HG03025 (cell line): ENCODE measurements around the gene ATAD3A.
"Not testable (repeated sequence)": the region's sequence is repeated elsewhere in the genome, so short reads cannot be mapped to it uniquely, and the experiment has no call there.

ENCODE experiments used
- ATAC-seq: cut with Tn5 transposase; IDR thresholded peaks from one replicate; pipeline ENCODE4 v1.9.1; 2021; ENCODE audit warnings: mild to moderate bottlenecking, moderate library complexity; ENCODE audit not compliant: unreplicated experiment, low FRiP score

ATAD3A gene

DNA sequence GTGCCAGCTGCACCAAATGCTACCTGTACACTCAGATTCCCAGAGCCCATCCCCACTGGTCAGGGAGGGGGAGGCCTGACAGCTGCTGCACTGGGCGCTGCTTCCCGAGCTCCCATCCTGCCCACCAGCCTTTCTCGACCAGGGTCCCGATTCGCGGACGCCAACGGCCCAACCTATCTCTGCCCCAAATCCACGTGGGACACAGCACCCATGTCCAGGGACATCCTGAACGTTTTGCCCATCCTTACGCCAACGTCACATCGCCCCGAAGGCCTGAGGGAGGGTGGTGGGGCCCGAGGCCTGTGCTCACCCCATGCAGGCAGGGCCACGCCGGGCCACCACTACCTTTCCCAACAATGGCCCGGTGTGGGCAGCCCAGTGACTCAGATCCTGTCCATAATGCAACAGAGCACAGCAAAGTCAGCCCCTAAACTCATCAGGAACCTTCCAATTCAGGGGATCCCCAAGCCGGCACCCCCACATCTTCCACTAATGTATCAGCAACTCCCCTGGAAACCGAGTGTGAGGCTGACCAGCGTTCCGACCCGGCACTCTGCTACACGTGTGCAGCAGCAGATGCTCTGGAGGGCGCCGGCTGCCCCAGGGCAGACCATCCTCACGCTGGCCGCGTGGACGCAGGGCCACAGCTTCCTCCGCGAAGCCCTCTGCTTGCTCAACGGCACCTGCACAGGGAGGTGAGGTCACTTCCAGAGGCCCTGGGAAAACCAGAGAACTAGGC is 39.7 kb downstream of the ATAD3A start:
- no peak for ATAC-seq

DNA sequence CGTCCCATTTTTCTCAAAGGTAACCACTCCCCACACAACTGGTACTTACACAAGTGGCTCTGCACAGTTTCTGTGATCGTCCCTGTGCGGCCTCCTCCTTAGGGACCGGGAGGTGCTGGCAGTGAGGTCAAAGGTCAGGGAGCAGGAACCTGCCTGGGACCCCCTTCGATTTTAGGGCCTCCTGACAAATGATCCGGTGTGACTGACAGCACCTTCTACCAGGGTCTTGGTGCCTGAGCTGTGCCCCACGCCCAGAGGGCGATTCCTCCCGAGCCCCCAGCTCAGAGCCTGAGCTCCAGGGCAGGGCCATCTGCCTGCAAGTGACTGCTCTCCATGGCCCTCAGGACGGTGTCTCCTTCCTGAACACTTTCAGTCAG is 40.3 kb downstream of the ATAD3A start:
- no peak for ATAC-seq

- ATAC-seq = no peak
Observed at GRCh38 chr1:1553821-1554494, 42.0 kb downstream of the ATAD3A start.

- no peak for ATAC-seq
Observed at GRCh38 chr1:1554550-1554925, 42.6 kb downstream of the ATAD3A start.

DNA sequence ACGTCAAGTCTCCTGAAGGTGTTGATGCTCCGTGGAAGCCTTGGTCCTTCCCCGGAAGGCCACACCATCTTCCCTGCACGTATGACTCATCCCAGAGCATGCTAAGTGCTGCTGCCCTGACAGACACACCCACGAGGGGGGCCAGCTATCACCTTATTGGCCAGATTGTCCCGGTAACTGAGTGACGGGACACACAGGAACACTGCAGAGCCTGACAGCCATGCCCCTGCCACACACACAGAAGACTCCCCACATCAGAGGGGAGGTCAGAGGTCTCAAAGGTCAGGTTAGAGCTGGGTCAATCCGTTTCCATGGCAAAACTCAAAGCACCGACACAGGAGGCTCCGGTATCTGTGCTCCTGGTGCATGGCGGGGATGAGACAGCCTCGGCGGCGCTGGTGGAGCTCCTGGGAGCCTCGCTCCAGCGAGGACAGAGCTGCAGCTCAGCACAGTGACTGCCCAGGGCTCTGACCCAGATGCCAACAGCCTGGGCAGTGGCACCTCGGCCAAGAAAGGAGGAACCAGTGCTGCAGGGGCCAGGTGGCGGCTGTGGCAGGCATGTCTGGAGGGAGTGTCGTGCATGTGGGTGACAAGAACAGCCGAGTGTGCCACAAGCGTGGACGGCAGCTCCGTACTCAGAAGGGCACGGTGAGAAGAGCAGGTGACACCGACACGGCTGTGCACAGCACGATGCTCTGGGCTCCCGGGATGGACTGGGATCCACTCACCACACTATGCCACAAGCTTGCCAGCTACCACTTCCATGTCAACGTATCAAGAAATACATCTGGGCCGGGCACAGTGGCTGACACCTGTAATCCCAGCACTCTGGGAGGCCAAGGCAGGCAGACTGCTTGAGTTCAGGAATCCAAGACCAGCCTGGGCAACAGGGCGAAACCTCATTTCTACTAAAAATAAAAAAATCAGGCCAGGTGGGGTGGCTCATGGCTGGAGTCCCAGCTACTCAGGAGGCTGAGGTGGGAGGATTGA is 43.3 kb downstream of the ATAD3A start:
- ATAC-seq = no peak

- no peak for ATAC-seq
Observed at GRCh38 chr1:1556505-1556904, 44.5 kb downstream of the ATAD3A start.

GRCh38 chr1:1556961-1557360 is 45.0 kb downstream of the ATAD3A start:
- ATAC-seq = not testable (repeated sequence)

DNA sequence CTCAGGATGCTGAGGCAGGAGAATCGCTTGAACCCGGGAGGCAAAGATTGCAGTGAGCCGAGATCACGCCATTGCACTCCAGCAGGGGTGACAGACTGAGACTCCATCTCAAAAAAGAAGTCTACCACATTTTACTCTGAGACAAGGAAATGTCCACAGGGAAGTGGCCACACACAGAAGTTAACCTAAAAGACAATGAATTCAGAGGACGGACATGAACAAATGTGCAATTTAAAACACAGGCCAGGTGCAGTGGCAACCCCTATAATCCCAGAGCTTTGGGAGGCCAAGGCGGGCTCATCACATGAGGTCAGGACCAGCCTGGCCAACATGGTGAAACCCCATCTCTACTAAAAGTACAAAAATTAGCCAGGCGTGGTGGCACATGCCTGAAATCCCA is 45.7 kb downstream of the ATAD3A start:
- not testable (repeated sequence) for ATAC-seq

DNA sequence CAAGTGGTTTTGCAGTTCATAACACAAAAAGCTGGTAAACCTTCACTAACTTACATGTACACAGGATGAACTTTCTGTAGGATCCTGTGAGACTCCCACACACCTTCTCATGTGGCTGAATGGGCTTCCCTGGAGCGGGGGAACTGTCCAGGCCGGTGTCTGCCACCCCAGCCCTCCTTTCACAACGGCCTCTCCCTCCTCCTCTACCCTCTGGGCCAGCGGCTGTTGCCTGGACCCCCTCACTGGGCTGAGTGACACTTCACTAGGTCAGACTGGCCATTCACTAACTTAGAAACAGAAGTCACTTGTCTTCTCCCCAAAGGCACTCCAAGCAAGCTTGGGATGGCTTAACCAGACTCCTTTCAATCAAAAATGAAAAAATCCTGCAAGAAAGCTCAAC is 46.6 kb downstream of the ATAD3A start:
- ATAC-seq = no peak

GRCh38 chr1:1559066-1559465 is 47.1 kb downstream of the ATAD3A start:
- no peak for ATAC-seq

- ATAC-seq = no peak
Observed at GRCh38 chr1:1560178-1560577, 48.2 kb downstream of the ATAD3A start.

DNA sequence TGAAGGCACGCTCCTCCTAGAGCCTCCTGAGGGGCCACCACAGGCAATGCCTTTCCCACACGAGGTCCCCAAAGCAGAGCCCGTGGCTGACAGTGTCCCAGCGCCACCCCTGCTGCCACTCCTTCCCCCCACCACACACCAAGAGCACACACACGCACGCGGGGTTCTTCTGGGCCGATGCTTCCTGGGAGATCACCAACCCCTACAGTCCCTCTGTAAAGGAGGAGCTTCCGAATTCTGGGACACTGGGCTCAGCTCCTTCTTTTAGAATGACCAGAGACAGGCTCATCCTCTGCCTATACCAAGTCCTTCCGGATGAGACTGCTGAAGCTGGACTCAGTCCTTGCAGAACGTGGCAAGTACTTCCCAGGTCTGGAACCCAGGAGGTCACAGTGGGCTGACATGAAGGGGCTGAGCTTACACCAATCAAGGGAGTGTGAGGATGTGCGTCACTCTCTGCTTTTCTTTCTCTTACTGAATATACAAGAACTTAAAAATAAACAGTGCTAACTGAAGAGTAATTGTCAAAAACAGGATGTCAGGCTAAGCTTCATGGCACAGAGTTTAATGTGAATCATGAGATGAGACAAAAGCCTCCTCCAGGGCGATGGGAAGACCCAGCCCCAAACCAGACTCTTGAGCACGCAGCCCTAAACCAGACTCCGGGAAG is 50.0 kb downstream of the ATAD3A start:
- ATAC-seq = no peak

DNA sequence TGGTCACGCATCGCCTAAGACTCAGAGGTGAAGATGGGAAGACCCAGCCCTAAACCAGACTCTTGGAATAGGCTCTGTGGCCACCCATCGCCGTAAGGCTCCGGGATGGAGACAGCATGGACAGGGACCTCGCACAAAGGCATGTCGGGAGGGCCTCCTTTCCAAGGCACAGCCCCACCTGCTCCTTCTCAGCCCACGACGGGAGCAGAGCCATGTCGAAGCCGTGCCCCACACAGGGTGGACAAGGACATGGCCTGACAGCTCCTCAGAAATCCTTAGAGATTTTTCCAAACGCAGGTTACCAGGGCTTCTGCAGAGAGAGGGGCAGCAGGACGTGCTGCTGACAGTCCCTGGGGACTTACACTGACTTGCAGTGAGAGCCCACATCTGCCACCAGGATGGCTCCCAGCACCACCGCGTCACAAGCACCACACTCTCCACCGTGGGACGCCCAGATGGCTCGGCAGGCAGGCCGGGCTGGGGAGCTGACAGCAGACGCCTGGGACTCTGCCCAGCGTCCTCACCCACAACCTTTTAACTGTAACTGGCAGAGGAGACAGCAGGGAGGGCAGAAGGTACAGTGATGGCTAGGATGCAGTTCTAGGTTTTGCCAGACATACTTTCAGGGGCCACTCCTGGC is 50.7 kb downstream of the ATAD3A start:
- no peak for ATAC-seq

DNA sequence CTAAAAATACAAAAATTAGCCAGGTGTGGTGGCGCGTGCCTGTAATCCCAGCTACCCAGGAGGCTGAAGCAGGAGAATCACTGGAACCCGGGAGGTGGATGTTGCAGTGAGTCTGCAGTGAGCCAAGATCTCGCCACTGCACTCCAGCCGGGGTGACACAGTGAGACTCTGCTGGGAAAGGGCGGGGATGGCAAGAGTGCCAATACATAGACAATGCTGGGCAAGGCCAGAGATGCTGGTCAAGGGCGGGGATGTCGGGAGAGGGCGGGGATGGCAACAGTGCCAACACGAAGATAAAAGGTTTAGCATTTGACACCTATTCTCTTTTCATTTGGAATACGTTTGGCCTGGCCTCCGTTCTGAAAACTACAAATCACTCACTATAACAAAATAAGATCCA is 51.7 kb downstream of the ATAD3A start:
- no peak for ATAC-seq

GRCh38 chr1:1564268-1564667 is 52.3 kb downstream of the ATAD3A start:
- ATAC-seq = no peak

- ATAC-seq = no peak
Observed at GRCh38 chr1:1565340-1565739, 53.4 kb downstream of the ATAD3A start.

DNA sequence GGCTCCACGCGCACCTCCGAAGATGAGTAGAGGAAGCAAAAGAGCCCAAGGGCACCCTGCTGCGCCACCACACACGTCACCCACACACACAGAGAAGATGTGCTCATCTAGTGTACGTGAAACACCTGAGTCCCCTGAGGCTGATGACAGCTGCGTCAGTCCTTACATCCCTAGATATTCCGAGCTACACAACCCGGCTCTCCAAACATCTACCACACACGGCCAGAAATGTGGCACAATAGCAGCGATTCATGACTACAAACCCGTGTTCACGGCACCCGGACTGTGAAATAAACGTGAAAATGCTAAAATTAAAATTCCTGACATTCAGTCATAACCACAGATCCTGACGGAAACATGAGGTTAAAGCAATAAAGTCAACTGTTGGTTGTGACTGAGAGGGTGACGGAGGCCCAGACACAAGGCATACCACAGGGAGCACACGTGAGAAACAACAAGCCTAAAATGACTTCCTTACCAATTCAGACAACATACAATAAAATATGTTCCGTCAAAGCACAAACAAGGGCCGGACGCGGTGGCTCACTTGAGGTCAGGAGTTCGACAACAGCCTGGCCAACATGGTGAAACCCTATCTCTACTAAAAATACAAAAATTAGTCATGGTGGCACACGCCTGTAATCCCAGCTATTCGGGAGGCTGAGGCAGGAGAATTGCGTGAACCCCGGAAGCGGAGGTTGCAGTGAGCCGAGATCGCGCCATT is 55.4 kb downstream of the ATAD3A start:
- no peak for ATAC-seq

- ATAC-seq = no peak
Observed at GRCh38 chr1:1567891-1568291, 55.9 kb downstream of the ATAD3A start.

GRCh38 chr1:1569341-1569740 is 57.4 kb downstream of the ATAD3A start:
- ATAC-seq = no peak
